Gastroesophageal sphincter (tissue), 3 donors: ENCODE data around the gene KRTAP10-5.

Source experiments
- POLR2A ChIP-seq, 2 donors: fragments of 450-650 bp; IDR thresholded peaks; one replicate each; pipeline ENCODE4 v1.6.1; 2017; ENCODE audit warnings: antibody characterized with exemption in 2 of 2, mild to moderate bottlenecking in 2 of 2, moderate library complexity in 1 of 2
- TF ChIP-seq, protein P1 (sequence below), 4 experiments: fragments of 200-600 bp in 2 of 4; fragments of 450-650 bp in 2 of 4; sonication (generic) in 1 of 4; IDR thresholded peaks; one replicate each; pipeline ENCODE4 v1.5.1; 2017 to 2019; ENCODE audit warnings: antibody characterized with exemption in 4 of 4, mild to moderate bottlenecking in 2 of 4, moderate library complexity in 2 of 4

DNA sequence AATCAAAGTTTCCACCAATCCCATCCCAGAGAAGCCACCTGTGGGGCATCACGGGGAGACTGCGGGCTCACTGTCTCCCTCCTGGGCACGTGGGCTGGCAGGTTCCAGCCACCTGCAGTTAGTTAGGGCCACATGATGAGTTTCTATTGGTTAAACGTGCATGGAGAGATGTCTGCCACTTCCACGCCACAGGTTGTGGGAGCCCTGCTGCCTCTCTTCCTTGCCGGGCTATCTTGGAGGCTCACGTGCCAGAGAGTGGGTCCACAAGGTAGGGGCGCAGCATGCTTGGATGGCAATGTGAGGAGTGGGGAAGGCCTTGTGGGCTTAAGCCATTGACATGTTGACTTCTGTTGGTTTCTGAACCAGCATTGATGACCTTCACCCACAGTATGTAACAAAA, 23.5 kb upstream of the KRTAP10-5 start:
- TF ChIP-seq, protein P1, sequence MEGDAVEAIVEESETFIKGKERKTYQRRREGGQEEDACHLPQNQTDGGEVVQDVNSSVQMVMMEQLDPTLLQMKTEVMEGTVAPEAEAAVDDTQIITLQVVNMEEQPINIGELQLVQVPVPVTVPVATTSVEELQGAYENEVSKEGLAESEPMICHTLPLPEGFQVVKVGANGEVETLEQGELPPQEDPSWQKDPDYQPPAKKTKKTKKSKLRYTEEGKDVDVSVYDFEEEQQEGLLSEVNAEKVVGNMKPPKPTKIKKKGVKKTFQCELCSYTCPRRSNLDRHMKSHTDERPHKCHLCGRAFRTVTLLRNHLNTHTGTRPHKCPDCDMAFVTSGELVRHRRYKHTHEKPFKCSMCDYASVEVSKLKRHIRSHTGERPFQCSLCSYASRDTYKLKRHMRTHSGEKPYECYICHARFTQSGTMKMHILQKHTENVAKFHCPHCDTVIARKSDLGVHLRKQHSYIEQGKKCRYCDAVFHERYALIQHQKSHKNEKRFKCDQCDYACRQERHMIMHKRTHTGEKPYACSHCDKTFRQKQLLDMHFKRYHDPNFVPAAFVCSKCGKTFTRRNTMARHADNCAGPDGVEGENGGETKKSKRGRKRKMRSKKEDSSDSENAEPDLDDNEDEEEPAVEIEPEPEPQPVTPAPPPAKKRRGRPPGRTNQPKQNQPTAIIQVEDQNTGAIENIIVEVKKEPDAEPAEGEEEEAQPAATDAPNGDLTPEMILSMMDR (IDR thresholded peaks at IDR 0.05): no peak
- no peak for TF ChIP-seq POLR2A (IDR thresholded peaks at IDR 0.05)
